ENCODE data around the gene PARP14. TPM values are rescaled to one million over a fixed set of nuclear protein-coding genes. Genes with fewer than 3 reads are reported as not detected.

The PARP14 gene
- total RNA-seq, 1 experiment from 2014 or later = 17.4 TPM

- H3K14ac ChIP-seq (ENCODE audit: insufficient read depth, low read length) = no peak overlapping the region
- no peak overlapping the region for H3K23ac ChIP-seq (ENCODE audit: insufficient read length, low read depth, low read length)
- H3K56ac ChIP-seq (ENCODE audit: insufficient read length, low read depth, low read length) = no peak overlapping the region
- no peak overlapping the region for H4K5ac ChIP-seq (ENCODE audit: insufficient read length, low read depth, low read length)
- no CpG with 5 or more reads among the region's 4 CpGs for WGBS (ENCODE audit: extremely low coverage, insufficient read length, low lambda C conversion rate)
- H4K91ac ChIP-seq (ENCODE audit: insufficient read length, low read depth, low read length) = no peak overlapping the region
- no peak overlapping the region for H3K27ac ChIP-seq (ENCODE audit: insufficient read length, low read depth, low read length)
- H3K9me3 ChIP-seq (ENCODE audit: control insufficient read depth, low read depth, low read length) = no peaks in the 10 kb centered on the region
- H2AFZ ChIP-seq (ENCODE audit: low read length) = no peak overlapping the region
- no peaks in the 10 kb centered on the region for H3K79me1 ChIP-seq (ENCODE audit: insufficient read depth, low read depth, low read length, poor library complexity, severe bottlenecking)
- no peak overlapping the region for H3K9ac ChIP-seq (ENCODE audit: extremely low read depth, insufficient read length, low read length)
- no peaks in the 10 kb centered on the region for H3K4me1 Mint-ChIP-seq
- no peak overlapping the region for H2BK20ac ChIP-seq (ENCODE audit: low read depth, low read length, poor library complexity, severe bottlenecking)
- H2BK15ac ChIP-seq (ENCODE audit: low read depth, low read length) = no peak overlapping the region
- no peak overlapping the region for H3K4me2 ChIP-seq (ENCODE audit: insufficient read depth, insufficient read length, low read length)
- no peaks in the 10 kb centered on the region for H3K23me2 ChIP-seq (ENCODE audit: insufficient read length, low read depth, low read length, poor library complexity, severe bottlenecking)
- no peak for DNase-seq
- H3K4ac ChIP-seq (ENCODE audit: low read depth, low read length) = no peak overlapping the region
- H3K27ac Mint-ChIP-seq = no peak overlapping the region
- H2AK5ac ChIP-seq (ENCODE audit: insufficient read length, low read length) = no peak overlapping the region
- H3K27me3 Mint-ChIP-seq (ENCODE audit: low read depth) = no peaks in the 10 kb centered on the region
- H4K8ac ChIP-seq (replicated peaks; ENCODE audit: insufficient read length, low read depth, low read length) = no peak overlapping the region
- no peaks in the 10 kb centered on the region for H3K9me3 Mint-ChIP-seq
- no peak overlapping the region for H3K18ac ChIP-seq (ENCODE audit: insufficient read length, low read depth, low read length)
- H3K4me3 Mint-ChIP-seq = no peak overlapping the region
- peaks cover 2 to 23% (median 5%) of the 10 kb centered on the region in 3 experiments; a peak in 4 of 7 replicates for H3K36me3 Mint-ChIP-seq (ENCODE audit: insufficient read depth in 1 of 3, low read depth in 3 of 3)
- no peak overlapping the region for H2BK12ac ChIP-seq (ENCODE audit: insufficient read length, low read depth, low read length)
- no peaks in the 10 kb centered on the region for H3K27me3 ChIP-seq (ENCODE audit: insufficient read depth, low read length)
- no peaks in the 10 kb centered on the region for H3K79me2 ChIP-seq (ENCODE audit: insufficient read depth, low read length)
- no peak overlapping the region for H3T11ph ChIP-seq (ENCODE audit: low read length)
- H3K4me1 ChIP-seq (ENCODE audit: insufficient read depth, low read length) = no peaks in the 10 kb centered on the region
- no peaks in the 10 kb centered on the region for H4K20me1 ChIP-seq (ENCODE audit: control insufficient read depth, insufficient read depth, insufficient read length)
- no peak overlapping the region for H2BK120ac ChIP-seq (ENCODE audit: low read depth, low read length, poor library complexity, severe bottlenecking)
- no peak for TF ChIP-seq CTCF (conservative IDR thresholded peaks at IDR 0.05)
- no peak overlapping the region for H2BK5ac ChIP-seq (ENCODE audit: insufficient read length, low read length)
Observed at GRCh38 chr3:122716667-122717066, 36.0 kb downstream of the PARP14 start.
